ENCODE data around the gene ARL9.

ARL9 gene

DNA sequence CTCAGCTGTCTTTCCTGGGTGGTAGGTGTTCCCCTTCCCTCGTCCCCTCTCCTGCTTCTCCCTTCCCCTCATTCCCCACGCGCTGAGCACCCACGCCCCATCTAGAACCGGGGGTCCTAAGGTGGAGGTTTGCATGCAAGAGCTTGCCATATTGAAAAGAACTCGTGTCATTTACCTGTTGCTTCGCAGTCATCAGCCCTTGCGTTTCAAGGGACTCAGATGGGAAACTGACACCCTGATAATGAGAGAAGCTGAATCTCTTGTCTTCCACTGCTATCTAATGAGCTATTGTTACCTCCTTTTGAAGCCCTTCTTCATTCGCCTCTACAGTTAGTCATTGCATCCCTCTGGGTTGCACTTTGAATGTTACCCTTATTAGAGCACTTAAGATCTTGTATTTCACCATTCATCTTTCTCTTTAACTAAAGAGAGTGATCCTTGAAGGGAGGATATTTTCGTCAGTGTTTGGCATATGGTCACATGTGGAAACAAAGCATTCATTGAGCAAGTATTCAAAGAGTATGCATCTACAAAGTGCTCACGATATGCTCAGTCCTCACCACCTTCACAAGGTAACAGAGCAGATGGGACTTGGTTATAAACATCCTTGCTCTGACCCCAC, 25.7 kb downstream of the ARL9 start:
- no peak for DNase-seq (ENCODE audit: extremely low read depth in 1 of 2, low read depth in 1 of 2)

- DNase-seq (ENCODE audit: extremely low read depth in 1 of 2, low read depth in 1 of 2): no peak
These were observed 26.2 kb downstream of the ARL9 start for GRCh38 chr4:56531823-56532222.

- DNase-seq (ENCODE audit: extremely low read depth in 1 of 2, low read depth in 1 of 2): no peak
These were observed 26.6 kb downstream of the ARL9 start for GRCh38 chr4:56532239-56532638.

- no peak for DNase-seq (ENCODE audit: extremely low read depth in 1 of 2, low read depth in 1 of 2)
These were observed 30.3 kb downstream of the ARL9 start for GRCh38 chr4:56535915-56536314.

DNA sequence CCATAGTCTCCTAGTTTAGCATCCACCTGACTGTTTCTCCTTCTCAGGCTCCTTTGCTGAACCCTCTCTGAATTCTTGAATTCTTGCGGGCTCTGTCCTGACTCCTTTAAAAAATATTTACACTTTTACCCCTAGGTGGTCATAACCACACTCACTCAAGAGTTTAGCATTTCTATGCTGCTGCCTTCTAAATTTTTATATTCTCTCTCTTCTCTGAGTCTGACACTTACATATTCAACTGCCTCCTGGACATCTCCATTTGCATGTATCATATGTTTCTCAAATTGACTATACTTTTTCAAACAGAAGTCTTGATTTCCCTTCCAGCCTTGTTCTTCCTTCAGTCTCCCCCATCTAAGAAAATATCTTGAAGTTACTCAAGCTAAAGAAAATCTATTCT, 31.6 kb downstream of the ARL9 start:
- no peak for DNase-seq (ENCODE audit: extremely low read depth in 1 of 2, low read depth in 1 of 2)

DNA sequence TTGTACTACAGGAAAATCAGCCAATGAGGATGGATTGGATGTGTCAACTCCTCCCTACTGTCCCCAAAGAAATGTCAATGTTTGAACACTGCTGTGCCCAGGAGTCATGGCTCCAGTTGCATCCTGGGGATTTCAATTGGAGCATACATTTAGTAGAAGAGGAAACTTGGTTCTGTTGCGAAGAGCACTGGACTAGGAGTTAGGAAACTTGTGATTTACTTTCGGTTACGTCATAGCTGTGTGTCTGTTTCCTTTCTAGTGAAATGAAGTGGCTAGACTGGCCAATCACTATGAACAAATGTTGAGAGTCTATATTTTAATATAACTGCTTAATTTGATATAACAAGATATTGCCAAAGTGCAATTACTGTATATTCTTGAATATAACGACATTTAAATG, 35.2 kb downstream of the ARL9 start:
- no peak for DNase-seq (ENCODE audit: extremely low read depth in 1 of 2, low read depth in 1 of 2)

- peak; percentile 59 to 83 for DNase-seq (ENCODE audit: extremely low read depth in 1 of 2, low read depth in 1 of 2)
These were observed 39.1 kb downstream of the ARL9 start for GRCh38 chr4:56544573-56545131.

- no peak for DNase-seq (ENCODE audit: extremely low read depth in 1 of 2, low read depth in 1 of 2)
These were observed 45.1 kb downstream of the ARL9 start for GRCh38 chr4:56550642-56551041.

- DNase-seq (ENCODE audit: extremely low read depth in 1 of 2, low read depth in 1 of 2): no peak
These were observed 45.9 kb downstream of the ARL9 start for GRCh38 chr4:56551516-56551915.

- no peak for DNase-seq (ENCODE audit: extremely low read depth in 1 of 2, low read depth in 1 of 2)
These were observed 46.7 kb downstream of the ARL9 start for GRCh38 chr4:56552273-56552672.

DNA sequence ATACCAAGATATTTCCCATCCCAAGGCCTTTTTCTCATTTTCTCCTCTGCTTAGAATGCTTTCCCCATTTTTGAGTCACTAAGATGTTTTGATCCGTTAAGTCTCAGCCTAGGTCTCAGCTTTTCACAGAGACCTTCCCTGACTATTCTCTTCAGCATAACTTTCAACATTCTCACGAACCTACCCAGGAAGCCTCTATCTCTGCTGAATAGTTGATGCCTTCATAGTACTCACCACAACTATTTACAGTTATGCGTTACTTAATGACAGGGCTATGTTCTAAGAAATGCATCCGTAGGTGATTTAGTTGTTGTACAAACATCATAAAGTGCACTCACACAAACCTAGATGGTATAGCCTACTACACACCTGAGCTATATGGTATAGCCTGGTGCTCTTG, 64.5 kb downstream of the ARL9 start:
- DNase-seq (ENCODE audit: extremely low read depth in 1 of 2, low read depth in 1 of 2): no peak

All from activated CD8-positive, alpha-beta memory T cell treated with anti-CD3 and anti-CD28 coated beads for 1 hour (primary cell).